HCT116 (cell line): ENCODE data around the gene BBS9. TPM values are rescaled to one million over a fixed set of nuclear protein-coding genes. Genes with fewer than 3 reads are reported as not detected.

Experiments
- ATAC-seq: fragments of 200-7000 bp; cut with Tn5 transposase; 2 replicates; pipeline ENCODE4 v1.9.1; 2020; ENCODE audit warnings: mild to moderate bottlenecking, moderate library complexity
- BruUV-seq: library from RNA; stranded (reverse); fragments of 400-500 nt; replicated peaks from 2 replicates; lab custom pipeline; 2021; lab: Mats Ljungman, UMichigan
- CTCF ChIA-PET: fragments of 300-600 bp; sonication (Branson Sonifier 250); formaldehyde crosslinking; loops from one replicate; lab custom pipeline; 2021; ENCODE audit warnings: antibody characterized with exemption; lab: Charles Lee
- POLR2A ChIA-PET: fragments of 300-600, 350-600 bp; sonication (Branson Sonifier 250); formaldehyde crosslinking; loops from one replicate; lab custom pipeline; 2021; ENCODE audit warnings: antibody characterized with exemption; lab: Charles Lee
- RAD21 ChIA-PET, 2 experiments: fragments of 300-600 bp; sonication (Branson Sonifier 250); formaldehyde crosslinking; loops; one replicate each; lab custom pipeline; 2023; ENCODE audit warnings: low total read pairs in 2 of 2; ENCODE audit not compliant: uncharacterized antibody in 2 of 2, unreplicated experiment in 2 of 2, low non-redundant PET in 1 of 2; lab: Charles Lee
- DNase-seq: peaks from one replicate; pipeline ENCODE4 v3.0.0-alpha.2; 2010; ENCODE audit warnings: low read depth, low spot score
- H2AFZ ChIP-seq: fragments of 200-600 bp; shearing (Covaris generic), sonication (generic); 2 replicates; pipeline ENCODE4 v1.6.1; 2017; ENCODE audit warnings: low read depth, mixed run types, mixed read lengths, antibody characterized with exemption, low read length; ENCODE audit not compliant: poor library complexity, severe bottlenecking
- H3K27ac ChIP-seq: 2 replicates; pipeline ENCODE4 v1.5.1; 2012; ENCODE audit warnings: low read depth, low read length
- H3K27me3 ChIP-seq: fragments of 200-600 bp; sonication (generic); 2 replicates; pipeline ENCODE4 v1.6.1; 2016; ENCODE audit warnings: mixed run types, low read length, mixed read lengths; ENCODE audit not compliant: insufficient read depth
- H3K36me3 ChIP-seq, 2 experiments: fragments of 200-500 bp in 1 of 2; fragments of 200-600 bp in 1 of 2; sonication (Bioruptor generic) in 1 of 2; sonication (generic) in 1 of 2; 2 replicates each; pipeline versions ENCODE4 v1.5.1 to v1.6.1; 2014 to 2016; ENCODE audit warnings: low read length in 2 of 2, inconsistent platforms in 1 of 2, mixed read lengths in 1 of 2, mixed run types in 1 of 2; ENCODE audit not compliant: insufficient read depth in 2 of 2, control insufficient read depth in 1 of 2
- H3K4me1 ChIP-seq, 2 experiments: fragments of 200-600 bp in 1 of 2; sonication (generic) in 1 of 2; 2 replicates each; pipeline versions ENCODE4 v1.5.1 to v1.6.1; 2012 to 2017; ENCODE audit warnings: low read length in 2 of 2, inconsistent platforms in 1 of 2, mild to moderate bottlenecking in 1 of 2, mixed read lengths in 1 of 2, mixed run types in 1 of 2, moderate library complexity in 1 of 2; ENCODE audit not compliant: insufficient read depth in 2 of 2, control insufficient read depth in 1 of 2
- H3K4me2 ChIP-seq: fragments of 200-600 bp; sonication (generic); 2 replicates; pipeline ENCODE4 v1.6.1; 2017; ENCODE audit warnings: mixed run types, low read length, mixed read lengths
- H3K4me3 ChIP-seq, 2 experiments: fragments of 200-600 bp in 1 of 2; sonication (generic) in 1 of 2; replicated peaks in 1 of 2; 2 replicates each; pipeline ENCODE4 v1.5.1; 2011 to 2016; ENCODE audit warnings: low read length in 2 of 2, control low read depth in 1 of 2, low read depth in 1 of 2, mild to moderate bottlenecking in 1 of 2, mixed read lengths in 1 of 2, mixed run types in 1 of 2
- H3K79me2 ChIP-seq: fragments of 200-600 bp; sonication (generic); 2 replicates; pipeline ENCODE4 v1.6.1; 2017; ENCODE audit warnings: mild to moderate bottlenecking, mixed run types, low read length, moderate library complexity, mixed read lengths; ENCODE audit not compliant: insufficient read depth
- H3K9ac ChIP-seq: fragments of 200-600 bp; sonication (generic); 2 replicates; pipeline ENCODE4 v1.6.1; 2016; ENCODE audit warnings: low read length, mixed read lengths
- H3K9me2 ChIP-seq: fragments of 200-600 bp; sonication (generic), shearing (Covaris generic); 2 replicates; pipeline ENCODE4 v1.6.1; 2017; ENCODE audit warnings: mixed run types, mild to moderate bottlenecking, moderate library complexity; ENCODE audit not compliant: insufficient read depth
- H3K9me3 ChIP-seq, 2 experiments: fragments of 200-500 bp in 1 of 2; fragments of 200-600 bp in 1 of 2; sonication (Bioruptor generic) in 1 of 2; sonication (generic) in 1 of 2; 2 replicates each; pipeline ENCODE4 v1.6.1; 2014 to 2017; ENCODE audit warnings: low read length in 2 of 2, mixed read lengths in 2 of 2, inconsistent platforms in 1 of 2, low read depth in 1 of 2, mild to moderate bottlenecking in 1 of 2, mixed run types in 1 of 2, moderate library complexity in 1 of 2; ENCODE audit not compliant: control insufficient read depth in 1 of 2, insufficient read depth in 1 of 2
- H4K20me1 ChIP-seq: fragments of 200-600 bp; sonication (generic), shearing (Covaris generic); 2 replicates; pipeline ENCODE4 v1.6.1; 2017; ENCODE audit warnings: mixed run types, mild to moderate bottlenecking, moderate library complexity; ENCODE audit not compliant: insufficient read depth
- ATF3 ChIP-seq: IDR thresholded peaks from 2 replicates; pipeline ENCODE4 v1.6.1; 2012
- CBX3 ChIP-seq: IDR thresholded peaks from 2 replicates; pipeline ENCODE4 v1.6.1; 2012; ENCODE audit warnings: low read depth
- CTCF ChIP-seq, 3 experiments: fragments of 200-600 bp in 1 of 3; sonication (generic) in 1 of 3; IDR thresholded peaks in 2 of 3; conservative IDR thresholded peaks in 1 of 3; 2 replicates each; pipeline ENCODE4 v1.5.1; 2012 to 2017; ENCODE audit warnings: low read depth in 2 of 3, low read length in 2 of 3, antibody characterized with exemption in 1 of 3, borderline replicate concordance in 1 of 3, control low read depth in 1 of 3, mild to moderate bottlenecking in 1 of 3, mixed read lengths in 1 of 3, mixed run types in 1 of 3, moderate library complexity in 1 of 3; ENCODE audit not compliant: insufficient read depth in 1 of 3
- EGR1 ChIP-seq: IDR thresholded peaks from 2 replicates; pipeline ENCODE4 v1.6.1; 2012; ENCODE audit warnings: low read depth
- ELF1 ChIP-seq: IDR thresholded peaks from 2 replicates; pipeline ENCODE4 v1.6.1; 2012; ENCODE audit warnings: low read depth, borderline replicate concordance
- EZH2 ChIP-seq: fragments of 200-600 bp; sonication (generic); IDR thresholded peaks from 2 replicates; pipeline ENCODE4 v1.6.1; 2017; ENCODE audit warnings: antibody characterized with exemption, mixed run types
- FOSL1 ChIP-seq: IDR thresholded peaks from 2 replicates; pipeline ENCODE4 v1.6.1; 2012; ENCODE audit warnings: low read depth
- POLR2A ChIP-seq: IDR thresholded peaks from 2 replicates; pipeline ENCODE4 v1.7.0; 2011; ENCODE audit warnings: borderline replicate concordance; ENCODE audit not compliant: insufficient read depth, insufficient read length; ENCODE audit errors: extremely low read depth
- POLR2AphosphoS5 ChIP-seq: IDR thresholded peaks from 2 replicates; pipeline ENCODE4 v1.6.1; 2011; ENCODE audit warnings: mild to moderate bottlenecking, low read depth, low read length, moderate library complexity
- RAD21 ChIP-seq: IDR thresholded peaks from 2 replicates; pipeline ENCODE4 v1.6.1; 2012; ENCODE audit warnings: low read depth, mild to moderate bottlenecking
- REST ChIP-seq: IDR thresholded peaks from 2 replicates; pipeline ENCODE4 v1.6.1; 2012; ENCODE audit warnings: low read depth
- SIN3A ChIP-seq: IDR thresholded peaks from 2 replicates; pipeline ENCODE4 v1.6.1; 2012; ENCODE audit warnings: low read depth
- SP1 ChIP-seq: IDR thresholded peaks from 2 replicates; pipeline ENCODE4 v1.6.1; 2012; ENCODE audit warnings: low read depth
- SRF ChIP-seq: IDR thresholded peaks from 2 replicates; pipeline ENCODE4 v1.6.1; 2012; ENCODE audit warnings: low read depth
- TCF7L2 ChIP-seq: IDR thresholded peaks from 2 replicates; pipeline ENCODE4 v1.7.0; 2011; ENCODE audit warnings: borderline replicate concordance, inconsistent platforms; ENCODE audit not compliant: insufficient read depth, insufficient read length; ENCODE audit errors: extremely low read depth
- YY1 ChIP-seq: IDR thresholded peaks from 2 replicates; pipeline ENCODE4 v1.6.1; 2011; ENCODE audit warnings: low read length, low read depth, moderate library complexity, mild to moderate bottlenecking; ENCODE audit not compliant: insufficient replicate concordance; ENCODE audit errors: extremely low read depth
- ZFX ChIP-seq: fragments of 450-650 bp; IDR thresholded peaks from 2 replicates; pipeline ENCODE4 v1.6.1; 2017
- intact Hi-C: fragments of 100-400 bp; cut with micrococcal nuclease; formaldehyde crosslinking; loops from 2 replicates; pipeline ENCODE4 v1.10.0; 2022
- total RNA-seq: library from RNA; stranded (reverse); gene quantifications from one replicate; pipeline ENCODE4 v1.2.1, GENCODE V29; 2021; ENCODE audit not compliant: unreplicated experiment

BBS9 gene
- total RNA-seq, 1 experiment from 2014 or later = 7.1 TPM

- Histone ChIP-seq H3K79me2 (no peaks in the 10 kb centered on the region), H4K20me1 (no peaks in the 10 kb centered on the region), H3K4me1 (no peaks in the 10 kb centered on the region), H3K9me3 (no peaks in the 10 kb centered on the region), H3K36me3 (no peaks in the 10 kb centered on the region), H3K27me3 (no peaks in the 10 kb centered on the region), H3K4me2 (no peak overlapping the region), H2AFZ (no peak overlapping the region), H3K9me2 (no peaks in the 10 kb centered on the region; the same call in 1 of the 2 replicates), H3K9ac (no peak overlapping the region), H3K27ac (no peak overlapping the region), H3K4me3 (no peak overlapping the region)
- no peak for DNase-seq
- TF ChIP-seq CBX3 = no peak
- TF ChIP-seq SIN3A = no peak
- TF ChIP-seq CTCF (IDR thresholded peaks at IDR 0.05 in 2 of 3, conservative IDR thresholded peaks at IDR 0.05 in 1 of 3; ENCODE audit: borderline replicate concordance in 1 of 3, insufficient read depth in 1 of 3, low read depth in 2 of 3, low read length in 2 of 3) = no peak
- no peak for TF ChIP-seq EGR1
- TF ChIP-seq YY1 = no peak
- TF ChIP-seq FOSL1 = no peak
- no peak for TF ChIP-seq ATF3
- no peak for TF ChIP-seq RAD21
- no peak for TF ChIP-seq POLR2A
- no peak for TF ChIP-seq TCF7L2
- no peak for TF ChIP-seq REST
- no peak for TF ChIP-seq EZH2
- TF ChIP-seq POLR2AphosphoS5 = no peak
- TF ChIP-seq ELF1 = no peak
- no peak for TF ChIP-seq ZFX
- TF ChIP-seq SRF = no peak
- TF ChIP-seq SP1 = no peak
- ATAC-seq = no peak
- ChIA-PET RAD21 (no interaction called here), CTCF (no interaction called here), POLR2A (no interaction called here)
- BruUV-seq = no TSS peak
- intact Hi-C loops = no loop called here
Measured at GRCh38 chr7:33432821-33433220, 303.5 kb downstream of the BBS9 start.
